Stimulated activated CD8-positive, alpha-beta memory T cell treated with anti-CD3 and anti-CD28 coated beads, Interleukin-4, amount 100 ng/mL, for 24 hours (primary cell): ENCODE data around the gene MFSD1.
"Not testable (repeated sequence)": the region's sequence is repeated elsewhere in the genome, so short reads cannot be mapped to it uniquely, and the experiment has no call there.

Experiments
- DNase-seq: peaks from one replicate; pipeline ENCODE4 v3.0.0-alpha.2; 2020; ENCODE audit warnings: low read depth

MFSD1 gene

GRCh38 chr3:158776531-158776930 lies 25.3 kb upstream of the MFSD1 start:
- no peak for DNase-seq

DNA sequence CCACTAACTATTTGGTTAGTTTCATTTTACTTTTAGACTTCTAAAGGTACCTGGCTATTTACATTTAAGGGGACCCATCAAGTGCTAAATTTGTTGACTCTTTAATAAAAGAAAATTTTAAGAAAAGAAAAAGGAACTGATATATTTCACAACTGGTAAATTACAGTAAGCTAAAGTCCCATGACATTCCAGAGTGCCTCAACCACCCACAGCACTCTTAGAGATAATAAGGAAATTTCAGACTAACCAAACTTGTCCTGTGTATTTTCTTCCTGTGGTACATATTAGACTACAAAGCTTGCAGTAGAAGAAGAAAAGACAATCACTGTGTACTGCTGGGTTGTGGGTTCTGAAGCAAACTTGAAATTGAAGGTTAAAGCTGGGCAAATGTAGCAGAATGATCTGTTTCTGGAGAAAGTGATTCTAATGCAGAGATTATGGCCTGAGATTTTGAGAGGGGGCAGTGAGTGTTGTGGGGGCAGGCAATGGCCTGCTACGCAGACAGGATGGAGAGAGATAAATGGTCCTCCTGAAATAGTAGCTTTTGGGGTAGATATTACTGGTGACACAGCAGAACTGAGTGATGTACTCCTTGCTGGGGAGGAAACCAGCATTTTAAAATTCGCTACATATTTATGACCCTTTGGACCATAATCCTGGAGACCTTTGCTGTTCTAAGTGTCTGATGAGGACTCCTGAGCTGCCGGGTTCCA lies 24.5 kb upstream of the MFSD1 start:
- DNase-seq = no peak

DNA sequence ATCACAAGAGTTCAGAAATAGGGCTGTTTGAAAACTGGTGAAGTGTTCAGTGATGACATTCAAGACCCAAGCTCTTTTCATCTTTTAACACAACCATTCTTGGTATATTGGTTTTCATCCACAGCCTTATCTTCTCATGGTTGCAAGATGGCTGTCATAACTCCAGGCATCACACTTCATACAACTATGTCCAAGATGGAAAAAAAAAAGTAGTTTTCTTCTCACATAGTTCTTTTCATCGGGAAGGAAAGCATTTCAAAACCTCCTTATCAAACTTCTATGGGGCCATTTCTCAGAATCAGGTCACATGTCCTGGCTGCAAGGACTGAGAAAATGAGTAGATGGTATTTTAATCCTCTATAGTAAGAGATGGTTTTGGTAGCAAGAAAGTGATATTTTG lies 21.1 kb upstream of the MFSD1 start:
- DNase-seq = no peak

DNA sequence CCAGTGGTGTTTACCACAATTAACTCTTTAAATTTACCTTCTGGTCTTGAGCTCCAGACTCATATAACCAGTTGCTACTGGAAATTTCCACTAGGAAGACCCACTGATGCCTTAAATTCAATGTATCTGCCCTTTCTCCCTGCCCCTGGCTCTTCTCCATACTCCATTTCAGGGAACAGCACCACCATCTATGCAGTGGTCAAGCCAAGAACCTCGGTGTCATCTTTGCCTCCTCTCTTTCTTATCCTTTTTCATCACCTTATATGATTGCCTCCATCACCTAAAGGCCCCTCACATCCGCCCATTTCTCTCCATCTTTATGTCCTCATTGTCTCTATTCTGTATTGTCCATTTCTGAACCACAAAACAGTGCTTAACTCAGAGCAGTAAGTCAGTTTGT lies 20.7 kb upstream of the MFSD1 start:
- DNase-seq = no peak

DNA sequence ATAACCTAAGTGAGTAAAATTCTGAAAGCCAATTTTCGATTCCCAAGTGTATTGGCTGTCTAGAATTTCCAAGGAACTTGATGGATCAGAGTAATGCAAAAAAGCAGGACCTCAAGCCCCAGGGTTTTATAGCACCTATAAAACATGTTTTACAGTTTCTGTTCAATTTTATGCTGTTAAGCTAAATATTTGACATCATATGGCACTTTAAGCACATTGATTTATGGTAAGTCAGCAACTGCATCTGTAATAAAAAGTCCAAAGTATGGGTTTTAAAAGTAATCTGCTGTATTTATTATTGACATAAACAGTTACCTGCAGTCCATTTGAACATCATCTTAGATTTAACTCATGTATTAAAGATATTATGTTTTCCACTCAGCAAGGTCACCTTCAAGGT lies 20.0 kb upstream of the MFSD1 start:
- DNase-seq = no peak

DNA sequence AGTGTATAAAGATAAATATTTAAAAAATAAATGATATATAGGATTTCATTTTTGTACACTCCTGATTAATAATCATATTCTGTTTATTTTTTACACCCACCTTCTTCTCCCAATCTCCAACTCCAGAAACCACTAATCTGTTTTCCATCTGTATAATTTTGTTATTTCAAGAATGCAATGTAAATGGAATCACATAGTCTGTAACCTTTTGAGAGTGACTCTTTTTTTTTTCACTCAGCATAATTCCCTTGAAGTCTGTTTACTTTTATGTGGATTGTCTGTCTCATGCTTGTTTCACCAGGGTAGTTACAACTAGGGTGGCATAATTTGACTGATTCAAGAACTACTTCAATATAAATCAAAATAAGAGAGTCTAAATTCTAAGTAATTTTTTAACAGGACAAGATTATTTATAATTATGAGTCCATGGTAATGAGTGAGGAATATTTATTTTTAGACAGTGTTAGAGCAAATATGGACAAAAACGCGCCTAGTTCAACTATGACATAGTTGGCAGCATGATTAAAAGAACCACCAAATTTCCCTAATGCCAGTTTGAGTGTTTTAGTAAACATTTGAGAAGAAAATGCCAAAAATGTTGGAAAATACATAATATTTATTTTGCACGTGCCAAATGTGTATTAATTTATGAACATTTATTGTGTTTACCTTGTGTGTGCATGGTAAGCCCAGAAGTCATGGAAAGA lies 19.4 kb upstream of the MFSD1 start:
- DNase-seq = no peak

GRCh38 chr3:158783051-158783450 lies 18.8 kb upstream of the MFSD1 start:
- DNase-seq = no peak

DNA sequence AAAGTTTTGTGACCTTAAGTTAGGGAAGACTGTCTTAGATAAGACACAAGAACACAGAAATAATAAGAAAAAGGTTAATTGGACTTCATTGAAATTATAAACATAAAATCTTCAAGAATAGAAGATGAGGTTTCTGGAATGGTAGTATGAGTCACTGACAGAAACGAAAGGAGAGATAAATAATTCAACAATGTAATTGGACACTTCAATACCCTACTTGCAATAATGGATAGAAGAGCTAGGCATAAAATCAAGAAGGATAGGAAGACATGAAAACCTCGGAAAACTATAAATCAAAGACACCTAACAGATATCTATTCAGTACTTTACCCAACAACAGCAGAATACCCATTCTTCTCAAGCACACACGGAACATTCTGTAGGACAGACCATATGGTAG lies 15.9 kb upstream of the MFSD1 start:
- no peak for DNase-seq

- DNase-seq = no peak
Observed at GRCh38 chr3:158788446-158788845, 13.4 kb upstream of the MFSD1 start.

DNA sequence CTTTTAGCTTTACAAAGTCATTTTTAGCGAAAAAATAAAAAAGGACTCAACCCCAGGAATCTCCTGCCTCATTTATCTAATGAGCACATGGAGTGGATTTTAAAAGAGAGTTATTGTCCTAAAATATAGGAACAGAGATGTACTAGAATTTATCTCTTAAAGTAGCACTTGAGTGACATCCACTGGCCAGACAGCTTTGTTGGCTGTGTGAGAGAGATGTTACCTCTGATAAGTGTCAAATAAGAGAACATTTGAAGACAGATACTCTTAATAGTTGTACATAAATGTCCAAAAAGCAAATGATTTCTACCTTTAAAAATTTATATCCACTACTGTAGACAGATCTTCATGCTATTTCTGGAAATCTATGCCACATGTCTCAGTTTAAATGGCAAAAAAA lies 12.3 kb upstream of the MFSD1 start:
- DNase-seq = no peak

- no peak for DNase-seq
Observed at GRCh38 chr3:158790901-158791589, 10.8 kb upstream of the MFSD1 start.

- not testable (repeated sequence) for DNase-seq
Observed at GRCh38 chr3:158791590-158791920, 10.3 kb upstream of the MFSD1 start.

DNA sequence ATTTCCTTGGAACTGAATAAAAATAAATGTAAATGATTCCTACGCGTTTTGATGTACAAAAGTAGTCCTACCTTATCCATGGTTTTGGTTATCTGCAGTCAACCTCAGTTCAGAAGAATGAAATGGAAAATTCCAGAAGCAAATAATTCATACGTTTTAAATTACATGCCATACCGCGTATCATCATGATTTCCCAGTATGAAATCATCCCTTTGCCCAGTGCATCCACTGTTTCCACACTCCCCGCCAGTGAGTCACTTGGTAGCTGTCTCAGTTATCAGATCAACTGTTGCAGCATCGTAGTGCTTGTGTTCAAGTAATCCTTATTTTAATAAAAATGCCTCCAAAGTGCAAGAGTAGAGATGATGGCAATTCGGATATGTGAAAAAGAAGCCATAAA lies 9.1 kb upstream of the MFSD1 start:
- no peak for DNase-seq

- no peak for DNase-seq
Observed at GRCh38 chr3:158794206-158794605, 7.6 kb upstream of the MFSD1 start.

DNA sequence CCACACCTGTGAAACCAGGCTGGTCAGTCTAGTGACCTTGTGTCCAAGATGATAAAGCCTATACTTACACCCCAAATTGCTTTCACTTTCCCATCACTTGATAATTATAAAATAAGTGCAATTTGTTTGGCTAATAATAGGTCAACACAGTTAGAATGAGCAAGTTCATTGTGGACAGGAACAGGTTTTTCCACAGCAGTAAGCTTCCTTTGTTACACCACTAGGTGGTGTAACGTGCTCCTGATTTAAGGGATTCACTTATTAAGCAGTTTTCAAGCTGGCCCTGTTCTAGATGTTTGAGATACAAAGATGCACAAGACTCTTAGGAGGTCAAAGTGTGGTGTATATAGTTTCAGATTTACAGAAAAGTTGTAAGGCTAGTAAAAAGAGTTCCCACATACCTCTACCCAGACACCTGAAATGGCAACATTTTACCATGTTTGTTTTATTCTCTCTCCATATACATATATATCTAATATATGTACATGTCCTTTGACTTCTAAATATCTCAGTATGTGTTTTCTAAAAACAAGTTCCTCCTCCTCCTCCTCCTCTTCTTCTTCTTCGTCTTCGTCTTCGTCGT lies 6.8 kb upstream of the MFSD1 start:
- DNase-seq = no peak

GRCh38 chr3:158801201-158801600 lies 653 bp upstream of the MFSD1 start:
- DNase-seq = no peak

DNA sequence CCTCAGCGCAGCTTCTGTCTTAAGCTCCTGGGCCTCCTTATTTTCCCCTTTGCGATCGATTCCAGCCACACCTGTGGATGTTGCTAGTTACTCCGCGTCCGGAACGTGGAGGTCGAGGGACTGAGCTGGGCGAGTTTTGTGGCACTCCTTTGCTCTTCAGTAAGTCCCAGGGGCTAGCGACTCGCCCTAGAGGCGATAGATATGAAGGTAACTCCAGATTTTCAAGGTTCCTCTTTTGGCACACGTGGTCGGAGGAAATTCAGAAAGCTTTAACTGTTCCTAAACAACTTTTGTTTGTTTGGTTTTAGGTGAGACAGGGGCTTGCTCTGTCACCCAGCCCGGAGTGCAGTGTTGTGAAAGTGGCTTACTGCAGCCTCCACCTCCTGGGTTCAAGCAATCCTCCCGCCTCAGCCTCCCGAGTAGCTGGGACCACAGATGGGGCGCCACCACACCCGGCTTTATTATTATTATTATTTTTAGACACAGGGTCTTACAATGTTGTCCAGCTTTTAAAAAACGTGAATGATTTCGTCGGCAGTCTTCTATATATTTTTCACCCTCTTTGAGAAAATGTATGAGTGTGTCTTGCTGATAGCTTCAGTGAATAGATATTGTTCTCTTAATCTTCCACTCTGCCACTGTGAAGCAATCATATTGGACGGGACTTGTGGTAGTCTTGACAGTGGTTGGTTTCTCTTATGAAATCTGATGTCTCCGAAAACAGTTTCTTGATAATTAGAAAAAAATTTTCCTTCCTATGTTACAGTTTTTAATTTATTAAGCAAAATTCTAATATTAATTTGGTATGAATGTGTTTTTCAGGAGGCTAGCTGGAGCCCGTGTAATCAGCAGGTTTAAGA lies 785 bp downstream of the MFSD1 start:
- no peak for DNase-seq

GRCh38 chr3:158804441-158804840 lies 2.6 kb downstream of the MFSD1 start:
- DNase-seq = no peak

GRCh38 chr3:158808697-158809096 lies 6.8 kb downstream of the MFSD1 start:
- no peak for DNase-seq

DNA sequence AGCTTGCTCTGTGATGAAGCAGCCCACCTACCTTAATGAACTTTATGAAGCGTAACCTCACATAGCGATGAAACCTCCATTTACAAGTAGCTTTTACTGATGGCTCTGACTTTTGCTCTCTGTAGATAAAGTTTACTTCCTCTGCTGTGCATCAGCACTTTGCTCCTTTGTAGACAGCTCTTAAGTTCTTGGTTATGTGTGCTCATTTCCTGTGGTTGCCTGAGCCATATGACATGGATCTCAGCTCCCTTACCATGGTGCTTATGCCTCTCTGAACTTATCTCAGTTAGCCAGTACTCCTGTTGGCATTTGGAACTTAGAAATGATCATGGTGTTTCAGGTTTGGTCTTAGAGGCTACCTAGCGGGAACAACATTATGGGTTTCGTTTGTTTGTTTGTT lies 7.8 kb downstream of the MFSD1 start:
- DNase-seq = no peak

- no peak for DNase-seq
Observed at GRCh38 chr3:158810823-158811724, 9.2 kb downstream of the MFSD1 start.
